ENCODE data around the gene PRKCE. TPM values are rescaled to one million over a fixed set of nuclear protein-coding genes. Genes with fewer than 3 reads are reported as not detected.

The PRKCE gene
- total and polyA plus RNA-seq, 2 of the 8 experiments (the other 6 are each of a cell fraction or from before 2014, with no cell fraction given) = 0.54 to 2.1 TPM

DNA sequence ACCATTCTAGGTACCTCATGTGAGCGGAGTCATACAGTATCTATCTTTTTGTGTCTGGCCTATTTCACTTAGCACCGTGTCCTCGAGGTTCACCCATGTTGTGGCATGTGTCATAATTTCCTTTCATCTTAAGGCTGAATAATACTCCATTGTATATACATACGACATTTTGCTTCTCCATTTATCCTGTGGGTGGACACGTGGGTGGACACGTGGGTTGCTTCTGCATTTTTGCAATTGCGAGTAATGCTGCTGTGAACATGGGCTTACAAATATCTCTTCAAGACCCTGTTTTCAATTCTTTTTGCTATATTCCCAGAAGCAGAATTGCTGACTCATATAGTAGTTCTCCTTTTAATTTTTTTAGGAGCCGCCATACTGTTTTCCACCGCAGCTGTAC, 402.1 kb downstream of the PRKCE start:
- Histone ChIP-seq H4K91ac (replicated peaks; ENCODE audit: insufficient read length, low read length) (no peak overlapping the region), H3K23me2 (ENCODE audit: low read depth, low read length) (no peaks in the 10 kb centered on the region), H3K9ac (replicated peaks in 1 of 4; ENCODE audit: extremely low read depth in 1 of 4, low read depth in 3 of 4, low read length in 3 of 4) (no peak overlapping the region), H2BK12ac (ENCODE audit: low read depth, low read length) (no peak overlapping the region), H2BK20ac (ENCODE audit: low read length) (no peak overlapping the region), H3K18ac (ENCODE audit: extremely low read depth, low read length) (no peak overlapping the region), H3K4me3 (ENCODE audit: extremely low read depth in 1 of 4, insufficient read depth in 2 of 4, low read depth in 3 of 4, low read length in 4 of 4) (no peak overlapping the region), H3K4me2 (ENCODE audit: insufficient read depth in 1 of 2, low read depth in 2 of 2, low read length in 2 of 2) (no peak overlapping the region), H2BK120ac (replicated peaks; ENCODE audit: low read depth, low read length) (no peak overlapping the region), H4K8ac (ENCODE audit: extremely low read depth, insufficient read depth, low read length) (no peak overlapping the region), H3K27ac (ENCODE audit: low read depth, low read length) (no peak overlapping the region), H3K79me1 (ENCODE audit: low read depth, low read length) (no peaks in the 10 kb centered on the region), H2AFZ (ENCODE audit: low read length) (no peak overlapping the region), H3K4me1 (replicated peaks in 1 of 4; ENCODE audit: control insufficient read depth in 3 of 4, insufficient read depth in 4 of 4, low read length in 3 of 4) (no peaks in the 10 kb centered on the region), H2BK15ac (ENCODE audit: low read length) (no peak overlapping the region), H3K36me3 (ENCODE audit: control insufficient read depth in 2 of 4, insufficient read depth in 4 of 4, low read length in 3 of 4) (no peaks in the 10 kb centered on the region), H3K27me3 (replicated peaks in 1 of 4; ENCODE audit: control insufficient read depth in 3 of 4, extremely low read depth in 1 of 4, insufficient read depth in 3 of 4, low read length in 3 of 4) (no peaks in the 10 kb centered on the region), H4K20me1 (replicated peaks in 1 of 2; ENCODE audit: control insufficient read depth in 1 of 2, insufficient read depth in 2 of 2, low read length in 2 of 2) (no peaks in the 10 kb centered on the region), H2BK5ac (ENCODE audit: low read depth, low read length) (no peak overlapping the region), H3K4ac (replicated peaks; ENCODE audit: insufficient read length, low read depth, low read length) (no peak overlapping the region), H3K56ac (replicated peaks; ENCODE audit: insufficient read length, low read depth, low read length) (no peak overlapping the region), H3K14ac (ENCODE audit: insufficient read length) (no peak overlapping the region), H2AK5ac (ENCODE audit: low read depth, low read length) (no peak overlapping the region), H3K9me3 (ENCODE audit: insufficient read depth in 2 of 2, low read depth in 1 of 2, low read length in 1 of 2) (no peaks in the 10 kb centered on the region), H3K23ac (ENCODE audit: insufficient read length) (peak overlapping the region; percentile 59), H4K5ac (ENCODE audit: insufficient read length, low read depth, low read length) (no peak overlapping the region), H3K79me2 (ENCODE audit: control insufficient read depth in 1 of 2, insufficient read depth in 2 of 2, low read length in 2 of 2) (no peaks in the 10 kb centered on the region)
- whole genome bisulfite sequencing, 2 experiments (ENCODE audit: extremely low coverage in 1 of 2, insufficient coverage in 1 of 2, insufficient read length in 1 of 2, insufficient replicate concordance in 2 of 2, low coverage in 1 of 2, low lambda C conversion rate in 2 of 2, missing lambda C conversion rate in 1 of 2) = 88% methylated on average over 9 of the region's 9 CpGs; no CpG with 5 or more reads in 1 of the 2 experiments
- DNase-seq (ENCODE audit: low read depth in 1 of 2, low spot score in 2 of 2) = no peak
- ChIA-PET POLR2A (ENCODE audit: partially characterized antibody) (no interaction called here), CTCF (ENCODE audit: partially characterized antibody) (interaction anchor here (0.7 to 1.4 kb wide), 3 partner anchors 9 to 28 kb away, joined by 3 to 7 read pairs (median 3); no protein-coding TSS in a partner anchor)
- FAIRE-seq = no peak
- no peak for TF ChIP-seq RFX5 (IDR thresholded peaks at IDR 0.05; ENCODE audit: borderline replicate concordance, low read depth, low read length)
- TF ChIP-seq RXRA (IDR thresholded peaks at IDR 0.05; ENCODE audit: insufficient read depth, low read depth, low read length) = no peak
- TF ChIP-seq FOSL1 (IDR thresholded peaks at IDR 0.05; ENCODE audit: insufficient read depth, low read depth, low read length) = no peak
